ENCODE data around the gene GPR173.

The GPR173 gene

GRCh38 chrX:53048169-53049126 is at the start of gene GPR173:
Gene GPR173 (plus strand): TSS chrX:53048789. CDS start chrX:53076622, 27,833 bp downstream.
- peak; percentile 81 for DNase-seq (ENCODE audit: low spot score)

GRCh38 chrX:53000447-53001135 is 48.0 kb upstream of the GPR173 start:
- no peak for DNase-seq (ENCODE audit: low spot score)
- FAIRE-seq, result no peak

More at GRCh38 chrX:53048169-53049126, at the start of gene GPR173:
- FAIRE-seq, result no peak

- no peak for FAIRE-seq
Observed at GRCh38 chrX:53001958-53002357, 46.6 kb upstream of the GPR173 start.

GRCh38 chrX:53003111-53003510 is 45.5 kb upstream of the GPR173 start:
- FAIRE-seq, result no peak
- no peak for DNase-seq (ENCODE audit: low spot score)

More at GRCh38 chrX:53001958-53002357, 46.6 kb upstream of the GPR173 start:
- DNase-seq (ENCODE audit: low spot score), result no peak

- FAIRE-seq (no peak), DNase-seq (ENCODE audit: low spot score) (no peak)
Observed at GRCh38 chrX:53004038-53004437, 44.6 kb upstream of the GPR173 start.

GRCh38 chrX:53004811-53005210 is 43.8 kb upstream of the GPR173 start:
- DNase-seq (ENCODE audit: low spot score), result no peak
- FAIRE-seq, result no peak

- FAIRE-seq (no peak), DNase-seq (ENCODE audit: low spot score) (no peak)
Observed at GRCh38 chrX:53005327-53005726, 43.3 kb upstream of the GPR173 start.

GRCh38 chrX:53009032-53009431 is 39.6 kb upstream of the GPR173 start:
- DNase-seq (ENCODE audit: low spot score) (no peak), FAIRE-seq (no peak)

GRCh38 chrX:53013291-53013690 is 35.3 kb upstream of the GPR173 start:
- FAIRE-seq, result no peak
- no peak for DNase-seq (ENCODE audit: low spot score)

GRCh38 chrX:53018627-53019026 is 30.0 kb upstream of the GPR173 start:
- DNase-seq (ENCODE audit: low spot score) (no peak), FAIRE-seq (no peak)

- DNase-seq (ENCODE audit: low spot score) (no peak), FAIRE-seq (no peak)
Observed at GRCh38 chrX:53022381-53022780, 26.2 kb upstream of the GPR173 start.

- FAIRE-seq (no peak), DNase-seq (ENCODE audit: low spot score) (no peak)
Observed at GRCh38 chrX:53028678-53029077, 19.9 kb upstream of the GPR173 start.

- DNase-seq (ENCODE audit: low spot score) (no peak), FAIRE-seq (no peak)
Observed at GRCh38 chrX:53031380-53031779, 17.2 kb upstream of the GPR173 start.

GRCh38 chrX:53036149-53036548 is 12.4 kb upstream of the GPR173 start:
- DNase-seq (ENCODE audit: low spot score) (no peak), FAIRE-seq (no peak)

GRCh38 chrX:53039236-53039635 is 9.4 kb upstream of the GPR173 start:
- FAIRE-seq, result no peak
- no peak for DNase-seq (ENCODE audit: low spot score)

- no peak for DNase-seq (ENCODE audit: low spot score)
- no peak for FAIRE-seq
Observed at GRCh38 chrX:53044995-53045394, 3.6 kb upstream of the GPR173 start.

GRCh38 chrX:53047228-53047627 is 1.4 kb upstream of the GPR173 start:
- DNase-seq (ENCODE audit: low spot score) (no peak), FAIRE-seq (no peak)

- FAIRE-seq (no peak), DNase-seq (ENCODE audit: low spot score) (no peak)
Observed at GRCh38 chrX:53049127-53049517, 533 bp downstream of the GPR173 start.

GRCh38 chrX:53050841-53051240 is 2.3 kb downstream of the GPR173 start:
- no peak for FAIRE-seq
- no peak for DNase-seq (ENCODE audit: low spot score)

- DNase-seq (ENCODE audit: low spot score) (no peak), FAIRE-seq (peak; percentile 5)
Observed at GRCh38 chrX:53055244-53055849, 6.8 kb downstream of the GPR173 start.

- FAIRE-seq, result no peak
- DNase-seq (ENCODE audit: low spot score), result no peak
Observed at GRCh38 chrX:53056292-53056691, 7.7 kb downstream of the GPR173 start.

- FAIRE-seq (no peak), DNase-seq (ENCODE audit: low spot score) (no peak)
Observed at GRCh38 chrX:53065104-53065503, 16.5 kb downstream of the GPR173 start.
